ENCODE measurements around the gene FIP1L1. TPM values are rescaled to one million over a fixed set of nuclear protein-coding genes. Genes with fewer than 3 reads are reported as not detected.

FIP1L1 gene
- total RNA-seq, 1 donor from 2014 or later = 50.9 TPM

DNA sequence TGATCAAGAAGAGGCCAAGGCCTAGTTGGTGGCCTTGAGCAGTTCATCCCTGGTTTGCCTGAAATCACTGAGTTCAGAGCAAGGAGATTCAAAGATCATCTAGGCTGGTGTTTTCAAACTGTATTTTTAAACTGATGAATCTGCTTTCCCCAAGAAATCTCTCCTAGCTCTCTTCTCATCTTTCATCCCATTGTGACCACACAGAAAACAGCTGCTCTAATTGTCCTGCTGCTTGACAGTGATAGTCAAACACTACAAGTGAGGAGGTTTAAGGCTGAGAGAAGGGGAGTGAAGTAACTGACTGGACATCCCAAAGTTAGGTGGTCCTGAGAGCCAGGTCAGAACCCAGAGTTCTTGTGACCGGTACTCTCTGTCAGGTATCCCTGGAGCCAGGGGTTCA lies 122.3 kb downstream of the FIP1L1 start:
- Histone ChIP-seq H4K20me1 (ENCODE audit: insufficient read depth, low read length) (no peaks in the 10 kb centered on the region), H3K27ac (ENCODE audit: low read depth, low read length) (no peak overlapping the region), H3K27me3 (ENCODE audit: insufficient read depth, low read length) (no peaks in the 10 kb centered on the region), H2AFZ (ENCODE audit: low read depth, low read length) (no peak overlapping the region), H3K79me2 (ENCODE audit: insufficient read depth, low read length) (no peaks in the 10 kb centered on the region), H3K9me3 (ENCODE audit: insufficient read depth, low read depth, low read length) (no peaks in the 10 kb centered on the region), H3K9ac (ENCODE audit: low read length) (no peak overlapping the region), H3K4me2 (ENCODE audit: low read length) (no peak overlapping the region), H3K4me1 (ENCODE audit: insufficient read depth, low read length) (no peaks in the 10 kb centered on the region), H3K4me3 (ENCODE audit: insufficient read depth, low read depth, low read length) (no peak overlapping the region), H3K36me3 (ENCODE audit: insufficient read depth, low read length) (no peaks in the 10 kb centered on the region)
- no peak for DNase-seq (ENCODE audit: low read depth)
- Mint-ChIP-seq H3K9me3 (ENCODE audit: unreplicated experiment) (no peaks in the 10 kb centered on the region), H3K27me3 (ENCODE audit: low read depth, unreplicated experiment) (peaks cover 3% of the 10 kb centered on the region), H3K4me1 (ENCODE audit: low read depth, unreplicated experiment) (no peaks in the 10 kb centered on the region), H3K27ac (ENCODE audit: unreplicated experiment) (no peak overlapping the region), H3K36me3 (ENCODE audit: low read depth, unreplicated experiment) (peaks cover 1% of the 10 kb centered on the region), H3K4me3 (ENCODE audit: unreplicated experiment) (no peak overlapping the region)
- TF ChIP-seq, protein P1, sequence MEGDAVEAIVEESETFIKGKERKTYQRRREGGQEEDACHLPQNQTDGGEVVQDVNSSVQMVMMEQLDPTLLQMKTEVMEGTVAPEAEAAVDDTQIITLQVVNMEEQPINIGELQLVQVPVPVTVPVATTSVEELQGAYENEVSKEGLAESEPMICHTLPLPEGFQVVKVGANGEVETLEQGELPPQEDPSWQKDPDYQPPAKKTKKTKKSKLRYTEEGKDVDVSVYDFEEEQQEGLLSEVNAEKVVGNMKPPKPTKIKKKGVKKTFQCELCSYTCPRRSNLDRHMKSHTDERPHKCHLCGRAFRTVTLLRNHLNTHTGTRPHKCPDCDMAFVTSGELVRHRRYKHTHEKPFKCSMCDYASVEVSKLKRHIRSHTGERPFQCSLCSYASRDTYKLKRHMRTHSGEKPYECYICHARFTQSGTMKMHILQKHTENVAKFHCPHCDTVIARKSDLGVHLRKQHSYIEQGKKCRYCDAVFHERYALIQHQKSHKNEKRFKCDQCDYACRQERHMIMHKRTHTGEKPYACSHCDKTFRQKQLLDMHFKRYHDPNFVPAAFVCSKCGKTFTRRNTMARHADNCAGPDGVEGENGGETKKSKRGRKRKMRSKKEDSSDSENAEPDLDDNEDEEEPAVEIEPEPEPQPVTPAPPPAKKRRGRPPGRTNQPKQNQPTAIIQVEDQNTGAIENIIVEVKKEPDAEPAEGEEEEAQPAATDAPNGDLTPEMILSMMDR (IDR thresholded peaks at IDR 0.05; ENCODE audit: insufficient read depth, low read depth, low read length) = no peak
- no peak for TF ChIP-seq EZH2 (IDR thresholded peaks at IDR 0.05; ENCODE audit: insufficient read depth, low read length)
- no peak for FAIRE-seq

DNA sequence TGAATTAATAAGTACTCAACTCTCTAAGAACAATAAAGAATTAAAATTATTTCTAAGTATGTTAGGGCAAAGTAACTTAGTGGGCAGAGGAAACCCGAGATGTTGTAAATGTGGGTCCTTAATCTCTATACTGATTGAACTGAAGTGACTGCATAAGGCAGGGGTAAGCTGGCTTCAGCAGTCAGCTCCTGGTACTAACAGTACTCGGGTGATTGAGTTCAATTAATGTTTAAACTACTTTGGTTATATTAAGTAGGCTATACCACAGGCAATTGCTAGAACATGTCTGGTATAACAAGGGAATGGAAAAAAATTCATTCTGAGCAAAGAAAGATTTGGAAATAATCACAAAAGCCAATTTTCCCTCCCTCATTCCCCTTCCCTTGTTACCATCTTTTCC lies 123.1 kb downstream of the FIP1L1 start:
- H3K4me1 ChIP-seq (ENCODE audit: insufficient read depth, low read length) = no peaks in the 10 kb centered on the region
- TF ChIP-seq EZH2 (IDR thresholded peaks at IDR 0.05; ENCODE audit: insufficient read depth, low read length) = no peak
- TF ChIP-seq, protein P1 (IDR thresholded peaks at IDR 0.05; ENCODE audit: insufficient read depth, low read depth, low read length) = no peak
- DNase-seq (ENCODE audit: low read depth) = no peak
- H3K9ac ChIP-seq (ENCODE audit: low read length) = no peak overlapping the region
- H3K27ac ChIP-seq (ENCODE audit: low read depth, low read length) = no peak overlapping the region
- H3K36me3 Mint-ChIP-seq (ENCODE audit: low read depth, unreplicated experiment) = peaks cover 1% of the 10 kb centered on the region
- H3K27ac Mint-ChIP-seq (ENCODE audit: unreplicated experiment) = no peak overlapping the region
- no peak overlapping the region for H3K4me2 ChIP-seq (ENCODE audit: low read length)
- H3K4me1 Mint-ChIP-seq (ENCODE audit: low read depth, unreplicated experiment) = no peaks in the 10 kb centered on the region
- H4K20me1 ChIP-seq (ENCODE audit: insufficient read depth, low read length) = no peaks in the 10 kb centered on the region
- H3K27me3 ChIP-seq (ENCODE audit: insufficient read depth, low read length) = no peaks in the 10 kb centered on the region
- H3K4me3 Mint-ChIP-seq (ENCODE audit: unreplicated experiment) = no peak overlapping the region
- no peaks in the 10 kb centered on the region for H3K9me3 Mint-ChIP-seq (ENCODE audit: unreplicated experiment)
- peaks cover 3% of the 10 kb centered on the region for H3K27me3 Mint-ChIP-seq (ENCODE audit: low read depth, unreplicated experiment)
- no peak for FAIRE-seq
- no peak overlapping the region for H2AFZ ChIP-seq (ENCODE audit: low read depth, low read length)
- H3K4me3 ChIP-seq (ENCODE audit: insufficient read depth, low read depth, low read length) = no peak overlapping the region
- H3K36me3 ChIP-seq (ENCODE audit: insufficient read depth, low read length) = no peaks in the 10 kb centered on the region
- H3K9me3 ChIP-seq (ENCODE audit: insufficient read depth, low read depth, low read length) = no peaks in the 10 kb centered on the region
- no peaks in the 10 kb centered on the region for H3K79me2 ChIP-seq (ENCODE audit: insufficient read depth, low read length)

DNA sequence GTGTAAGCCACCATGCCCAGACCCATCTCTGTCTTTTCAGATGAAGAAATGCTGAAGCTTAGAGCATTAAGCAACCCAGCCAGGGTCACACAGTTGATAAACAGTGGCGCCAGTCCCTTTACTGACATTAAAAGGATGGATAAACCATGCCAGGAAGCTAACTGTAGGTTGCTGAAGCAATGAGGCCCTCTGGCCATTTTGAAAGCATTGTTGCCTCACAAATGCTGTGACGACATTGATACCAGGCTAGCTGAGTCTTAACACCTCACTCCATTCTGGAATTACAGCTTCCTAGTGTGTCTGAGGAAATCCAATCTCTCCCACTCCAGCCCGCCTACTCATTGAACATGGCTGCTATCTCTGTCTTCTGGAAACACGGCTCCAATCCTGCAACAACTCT lies 124.1 kb downstream of the FIP1L1 start:
- Mint-ChIP-seq H3K27me3 (ENCODE audit: low read depth, unreplicated experiment) (peaks cover 3% of the 10 kb centered on the region), H3K9me3 (ENCODE audit: unreplicated experiment) (no peaks in the 10 kb centered on the region), H3K4me3 (ENCODE audit: unreplicated experiment) (no peak overlapping the region), H3K36me3 (ENCODE audit: low read depth, unreplicated experiment) (peaks cover 1% of the 10 kb centered on the region), H3K27ac (ENCODE audit: unreplicated experiment) (no peak overlapping the region), H3K4me1 (ENCODE audit: low read depth, unreplicated experiment) (no peaks in the 10 kb centered on the region)
- H3K27ac ChIP-seq (ENCODE audit: low read depth, low read length) = no peak overlapping the region
- DNase-seq (ENCODE audit: low read depth) = no peak
- H3K4me2 ChIP-seq (ENCODE audit: low read length) = no peak overlapping the region
- no peaks in the 10 kb centered on the region for H3K4me1 ChIP-seq (ENCODE audit: insufficient read depth, low read length)
- H3K9me3 ChIP-seq (ENCODE audit: insufficient read depth, low read depth, low read length) = no peaks in the 10 kb centered on the region
- no peaks in the 10 kb centered on the region for H3K79me2 ChIP-seq (ENCODE audit: insufficient read depth, low read length)
- no peak for FAIRE-seq
- no peaks in the 10 kb centered on the region for H3K27me3 ChIP-seq (ENCODE audit: insufficient read depth, low read length)
- H3K9ac ChIP-seq (ENCODE audit: low read length) = no peak overlapping the region
- H4K20me1 ChIP-seq (ENCODE audit: insufficient read depth, low read length) = no peaks in the 10 kb centered on the region
- H3K36me3 ChIP-seq (ENCODE audit: insufficient read depth, low read length) = no peaks in the 10 kb centered on the region
- H3K4me3 ChIP-seq (ENCODE audit: insufficient read depth, low read depth, low read length) = no peak overlapping the region
- H2AFZ ChIP-seq (ENCODE audit: low read depth, low read length) = no peak overlapping the region
- TF ChIP-seq, protein P1 (IDR thresholded peaks at IDR 0.05; ENCODE audit: insufficient read depth, low read depth, low read length) = no peak
- TF ChIP-seq EZH2 (IDR thresholded peaks at IDR 0.05; ENCODE audit: insufficient read depth, low read length) = no peak

All from astrocyte (in vitro differentiated cells and primary cell).